ENCODE measurements around the gene LEUTX.
"Not testable (repeated sequence)": the region's sequence is repeated elsewhere in the genome, so short reads cannot be mapped to it uniquely, and the experiment has no call there.

Gene LEUTX
- 0 to 0.88 (median 0) reads per million in 17 experiments for total RNA-seq

GRCh38 chr19:39778763-39779162, at the start of gene LEUTX:
LEUTX (plus strand) TSS chr19:39778854; CDS start chr19:39778921, 67 bp downstream.
- no peak for DNase-seq

- no peak for DNase-seq
Measured at GRCh38 chr19:39729594-39729993, 49.1 kb upstream of the LEUTX start.

GRCh38 chr19:39731685-39732084, 47.0 kb upstream of the LEUTX start:
- no peak for DNase-seq

- no peak for DNase-seq
Measured at GRCh38 chr19:39733841-39734240, 44.8 kb upstream of the LEUTX start.

- DNase-seq: no peak
Measured at GRCh38 chr19:39735688-39736087, 43.0 kb upstream of the LEUTX start.

GRCh38 chr19:39736088-39736487, 42.6 kb upstream of the LEUTX start:
- DNase-seq: no peak

- no peak for DNase-seq
Measured at GRCh38 chr19:39737351-39737750, 41.3 kb upstream of the LEUTX start.

GRCh38 chr19:39737891-39738290, 40.8 kb upstream of the LEUTX start, which contains the start of gene CLC:
CLC (minus strand) TSS chr19:39738029; CDS start chr19:39737952, 77 bp downstream.
- DNase-seq: no peak

- DNase-seq: peak; percentile 9 to 61 (median 40)
Measured at GRCh38 chr19:39738814-39739213, 39.8 kb upstream of the LEUTX start.

GRCh38 chr19:39740395-39740794, 38.3 kb upstream of the LEUTX start:
- no peak for DNase-seq

GRCh38 chr19:39745643-39746042, 33.0 kb upstream of the LEUTX start:
- peak in 3 of 4 experiments; percentile 11 to 52 (median 32) for DNase-seq

GRCh38 chr19:39746836-39747529, 31.7 kb upstream of the LEUTX start:
- no peak for DNase-seq

GRCh38 chr19:39749981-39750380, 28.7 kb upstream of the LEUTX start:
- no peak for DNase-seq

GRCh38 chr19:39752390-39752789, 26.3 kb upstream of the LEUTX start:
- DNase-seq: no peak

- no peak for DNase-seq
Measured at GRCh38 chr19:39752795-39753194, 25.9 kb upstream of the LEUTX start.

- no peak for DNase-seq
Measured at GRCh38 chr19:39754544-39754943, 24.1 kb upstream of the LEUTX start.

GRCh38 chr19:39754971-39755370, 23.7 kb upstream of the LEUTX start:
- DNase-seq: no peak

- no peak for DNase-seq
Measured at GRCh38 chr19:39759457-39760184, 19.0 kb upstream of the LEUTX start.

- DNase-seq: not testable (repeated sequence)
Measured at GRCh38 chr19:39761851-39762250, 16.8 kb upstream of the LEUTX start.

- peak; percentile 60 to 81 (median 72) for DNase-seq
Measured at GRCh38 chr19:39765091-39766076, 13.3 kb upstream of the LEUTX start.

- no peak for DNase-seq
Measured at GRCh38 chr19:39768334-39768733, 10.3 kb upstream of the LEUTX start.

- DNase-seq: no peak
Measured at GRCh38 chr19:39768786-39769185, 9.9 kb upstream of the LEUTX start.

GRCh38 chr19:39780894-39781293, 2.2 kb downstream of the LEUTX start:
- DNase-seq: no peak

All from suppressor macrophage (primary cell).